Fibroblast of lung (primary cell): ENCODE data around the gene ELMOD3.

Experiments used
- EZH2 ChIP-seq: IDR thresholded peaks from 2 replicates; pipeline ENCODE4 v1.5.1; 2012; ENCODE audit warnings: low read length, control low read depth, mild to moderate bottlenecking; ENCODE audit errors: missing control alignments
- TF ChIP-seq, protein P1 (sequence below), 2 donors: IDR thresholded peaks in 1 of 2; conservative IDR thresholded peaks in 1 of 2; 1 replicate in 1 of 2; 2 replicates in 1 of 2; pipeline ENCODE4 v1.5.1; 2011 to 2012; ENCODE audit warnings: low read length in 2 of 2, control low read depth in 1 of 2, inconsistent platforms in 1 of 2, low read depth in 1 of 2, mild to moderate bottlenecking in 1 of 2

DNA sequence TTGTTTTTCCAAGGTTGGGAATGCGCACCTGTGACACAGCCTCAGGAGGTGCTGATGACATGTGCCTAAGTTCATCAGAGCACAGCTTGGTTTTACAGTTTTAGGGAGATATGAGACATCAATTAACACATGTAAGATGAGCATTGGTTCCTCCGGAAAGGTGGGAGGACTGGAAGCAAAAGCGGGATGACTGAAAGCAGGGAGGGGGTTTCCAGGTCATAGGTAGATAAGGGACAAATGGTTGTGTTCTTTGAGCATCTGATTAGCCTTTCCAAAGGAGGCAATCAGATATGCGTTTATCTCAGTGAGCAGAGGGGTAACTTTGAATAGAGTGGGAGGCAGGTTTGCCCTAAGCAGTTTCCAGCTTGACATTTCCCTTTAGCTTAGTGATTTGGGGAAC is 29.3 kb downstream of the ELMOD3 start:
- TF ChIP-seq, protein P1, sequence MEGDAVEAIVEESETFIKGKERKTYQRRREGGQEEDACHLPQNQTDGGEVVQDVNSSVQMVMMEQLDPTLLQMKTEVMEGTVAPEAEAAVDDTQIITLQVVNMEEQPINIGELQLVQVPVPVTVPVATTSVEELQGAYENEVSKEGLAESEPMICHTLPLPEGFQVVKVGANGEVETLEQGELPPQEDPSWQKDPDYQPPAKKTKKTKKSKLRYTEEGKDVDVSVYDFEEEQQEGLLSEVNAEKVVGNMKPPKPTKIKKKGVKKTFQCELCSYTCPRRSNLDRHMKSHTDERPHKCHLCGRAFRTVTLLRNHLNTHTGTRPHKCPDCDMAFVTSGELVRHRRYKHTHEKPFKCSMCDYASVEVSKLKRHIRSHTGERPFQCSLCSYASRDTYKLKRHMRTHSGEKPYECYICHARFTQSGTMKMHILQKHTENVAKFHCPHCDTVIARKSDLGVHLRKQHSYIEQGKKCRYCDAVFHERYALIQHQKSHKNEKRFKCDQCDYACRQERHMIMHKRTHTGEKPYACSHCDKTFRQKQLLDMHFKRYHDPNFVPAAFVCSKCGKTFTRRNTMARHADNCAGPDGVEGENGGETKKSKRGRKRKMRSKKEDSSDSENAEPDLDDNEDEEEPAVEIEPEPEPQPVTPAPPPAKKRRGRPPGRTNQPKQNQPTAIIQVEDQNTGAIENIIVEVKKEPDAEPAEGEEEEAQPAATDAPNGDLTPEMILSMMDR (conservative IDR thresholded peaks at IDR 0.05 in 1 of 2, IDR thresholded peaks at IDR 0.05 in 1 of 2; ENCODE audit: low read depth in 1 of 2, low read length in 2 of 2), result no peak
- TF ChIP-seq EZH2, result no peak
